Measurements from ENCODE around the gene NINJ1. TPM values are rescaled to one million over a fixed set of nuclear protein-coding genes. Genes with fewer than 3 reads are reported as not detected.

Gene NINJ1
- total RNA-seq, 2 donors from 2014 or later, result 20.1 to 21.9 TPM

DNA sequence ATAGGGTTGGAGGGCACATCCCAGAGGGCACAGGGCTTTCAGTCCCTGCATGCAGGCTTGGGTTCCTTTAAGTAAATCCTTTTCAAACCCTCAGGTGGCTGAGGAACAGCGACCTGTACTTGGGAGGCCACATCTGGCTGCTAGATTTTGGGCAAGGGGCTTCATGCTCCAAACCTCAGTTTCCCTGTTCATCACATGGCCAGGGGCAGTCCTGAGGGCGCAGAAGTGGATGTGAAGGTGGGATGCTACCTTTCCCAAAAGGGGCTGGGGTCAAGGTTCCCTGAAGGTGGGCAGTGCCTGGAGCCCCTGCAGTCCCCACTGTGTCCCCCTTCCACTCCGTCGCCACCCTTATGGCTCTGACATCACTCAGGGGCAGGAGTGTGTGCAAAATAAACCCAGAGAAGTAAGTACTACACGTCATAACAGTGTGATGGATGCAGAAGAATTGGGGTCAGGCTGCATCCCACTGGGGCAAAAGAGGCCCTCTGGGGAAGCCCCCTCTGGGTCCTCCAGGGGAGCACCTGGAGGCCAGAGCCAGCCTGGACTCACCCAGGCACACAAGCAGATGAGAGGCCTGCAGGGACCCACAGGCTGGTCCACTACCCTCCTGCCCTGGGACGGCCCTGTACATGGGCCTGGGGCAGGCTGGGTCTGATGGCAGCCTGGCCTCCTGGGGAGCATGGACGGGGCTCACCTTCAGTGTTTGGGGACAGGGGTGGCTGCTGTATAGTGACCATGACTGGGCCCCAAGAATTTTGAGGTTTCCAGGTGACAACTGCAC lies 40.0 kb downstream of the NINJ1 start:
- Mint-ChIP-seq H3K27ac (peak overlapping the region; percentile 89 to 91), H3K9me3 (peaks cover 3% of the 10 kb centered on the region), H3K4me3 (peak overlapping the region; percentile 77), H3K36me3 (peaks cover 5% of the 10 kb centered on the region), H3K27me3 (peaks cover 0 to 5% of the 10 kb centered on the region in 2 donors), H3K4me1 (ENCODE audit: low read depth in 2 of 2) (peaks cover 44 to 59% of the 10 kb centered on the region in 2 donors)
- ATAC-seq (no peak), DNase-seq (ENCODE audit: low spot score) (peak; percentile 55)

DNA sequence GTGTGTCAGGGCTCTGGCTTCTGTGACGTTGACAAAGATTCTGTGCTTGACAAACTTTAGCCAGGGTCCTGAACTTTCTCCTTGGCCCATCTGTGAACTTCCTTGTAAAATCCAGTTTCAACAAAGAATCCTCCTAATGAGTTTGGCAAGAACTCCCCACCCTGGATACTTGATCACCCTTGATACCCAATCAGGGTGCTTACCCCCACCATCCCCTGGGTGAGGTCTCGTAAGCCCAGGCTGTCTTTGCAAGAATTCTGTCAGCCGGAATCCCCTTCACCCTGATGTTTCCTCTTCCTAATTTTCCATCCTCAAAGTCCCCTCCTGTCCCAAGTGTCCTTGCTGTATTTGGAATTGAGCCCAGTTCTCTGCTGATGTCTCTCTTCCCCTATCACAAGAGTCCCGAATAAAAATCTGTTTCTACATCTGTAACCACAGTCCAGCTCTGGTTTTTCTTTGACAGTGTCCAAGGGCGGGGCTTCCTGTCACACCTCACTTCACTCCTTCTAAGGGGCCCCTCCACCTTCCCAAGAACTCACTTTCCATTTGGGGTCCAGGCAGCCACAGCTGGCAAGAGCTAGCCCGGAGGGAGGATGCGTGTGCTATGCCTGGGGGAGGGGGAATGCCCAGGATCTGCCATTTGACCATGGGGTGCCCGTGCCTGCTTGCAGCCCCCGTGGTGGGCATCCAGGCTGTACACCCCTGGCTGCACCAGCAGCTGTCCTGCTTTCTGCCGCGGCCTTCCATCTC lies 40.7 kb downstream of the NINJ1 start:
- Mint-ChIP-seq H3K27me3 (peaks cover 0 to 8% of the 10 kb centered on the region in 2 donors), H3K4me1 (ENCODE audit: low read depth in 2 of 2) (peaks cover 42 to 55% of the 10 kb centered on the region in 2 donors), H3K36me3 (peaks cover 5% of the 10 kb centered on the region), H3K9me3 (peaks cover 3% of the 10 kb centered on the region), H3K4me3 (peak overlapping the region; percentile 77), H3K27ac (peak overlapping the region; percentile 89 to 91)
- DNase-seq (ENCODE audit: low spot score) (peak; percentile 55), ATAC-seq (no peak)

DNA sequence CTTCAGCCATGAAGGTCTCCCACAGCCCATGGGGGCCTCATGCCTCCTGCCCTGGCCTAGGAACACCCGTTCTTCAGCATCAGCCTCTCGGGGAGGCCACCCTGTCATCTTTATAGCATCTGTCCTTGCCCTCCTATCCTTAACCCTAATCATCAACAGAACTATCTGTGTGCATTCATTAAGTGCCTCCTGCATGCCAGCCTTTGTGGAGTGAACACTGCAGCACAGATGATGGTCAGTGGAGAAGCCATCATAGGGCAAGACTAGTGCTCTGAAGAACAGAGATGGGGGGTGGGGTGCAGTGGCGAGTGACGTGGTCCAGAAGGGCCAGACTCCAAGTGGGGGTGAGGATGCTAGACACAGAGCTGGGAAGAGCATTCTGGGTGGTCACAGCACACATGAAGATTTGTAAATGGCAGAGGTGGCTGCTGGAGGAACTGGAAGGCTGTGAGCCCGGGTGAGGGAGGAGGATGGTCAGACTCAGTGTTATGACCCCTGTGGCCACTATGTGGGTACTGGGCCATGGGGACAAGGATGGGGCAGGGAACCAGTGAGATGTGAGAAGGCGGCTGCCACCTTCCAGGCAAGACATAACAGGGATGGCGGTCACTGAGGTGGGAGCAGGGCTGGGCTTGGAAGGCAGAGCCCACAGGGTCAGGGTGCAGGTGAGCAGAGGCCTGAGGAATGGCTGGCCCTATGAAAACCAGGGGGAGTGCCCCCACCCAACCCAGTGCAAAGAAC lies 41.6 kb downstream of the NINJ1 start:
- H3K4me3 Mint-ChIP-seq, result peak overlapping the region; percentile 60
- DNase-seq (ENCODE audit: low spot score) (peak; percentile 38), ATAC-seq (no peak)
- peaks cover 3% of the 10 kb centered on the region for H3K9me3 Mint-ChIP-seq
- H3K36me3 Mint-ChIP-seq, result peaks cover 5% of the 10 kb centered on the region
- peak overlapping the region; percentile 43 to 65 for H3K27ac Mint-ChIP-seq
- peaks cover 0 to 8% of the 10 kb centered on the region in 2 donors for H3K27me3 Mint-ChIP-seq
- peaks cover 35 to 47% of the 10 kb centered on the region in 2 donors for H3K4me1 Mint-ChIP-seq (ENCODE audit: low read depth in 2 of 2)

DNA sequence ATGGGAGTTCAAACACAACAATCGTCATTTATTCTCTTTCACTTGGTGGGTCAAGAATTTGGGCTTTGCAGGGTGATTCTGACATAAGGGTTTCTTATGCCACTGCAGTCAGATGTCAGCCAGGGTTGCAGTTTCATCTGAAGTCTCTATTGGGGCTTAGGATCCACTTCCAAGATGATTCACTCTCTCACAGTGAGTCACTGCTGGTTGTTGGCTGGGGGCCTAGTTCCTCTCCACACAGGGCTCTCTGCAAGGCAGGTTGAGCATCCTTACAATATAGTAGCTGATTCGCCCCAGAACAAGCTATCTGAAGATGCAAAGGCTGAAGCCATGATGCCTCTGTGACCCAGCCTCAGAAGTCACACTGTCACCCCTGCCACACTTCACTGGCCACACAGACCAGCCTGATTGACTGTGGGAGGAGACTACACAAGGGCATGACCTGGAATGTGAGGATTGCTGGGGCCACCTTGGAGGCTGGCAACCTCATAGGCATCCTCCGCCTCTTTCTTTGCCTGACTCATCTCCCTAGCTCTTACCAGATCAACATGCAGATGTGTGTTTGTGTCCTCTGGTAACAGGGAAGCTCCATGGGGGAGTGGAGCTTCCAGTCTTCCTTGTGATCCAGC lies 42.5 kb downstream of the NINJ1 start:
- Mint-ChIP-seq H3K4me1 (ENCODE audit: low read depth in 2 of 2) (peaks cover 31 to 40% of the 10 kb centered on the region in 2 donors), H3K9me3 (peaks cover 3% of the 10 kb centered on the region), H3K27ac (peak overlapping the region; percentile 43 to 65), H3K4me3 (peak overlapping the region; percentile 60), H3K36me3 (peaks cover 5% of the 10 kb centered on the region), H3K27me3 (peaks cover 0 to 10% of the 10 kb centered on the region in 2 donors)
- DNase-seq (ENCODE audit: low spot score), result peak; percentile 56
- ATAC-seq, result no peak

DNA sequence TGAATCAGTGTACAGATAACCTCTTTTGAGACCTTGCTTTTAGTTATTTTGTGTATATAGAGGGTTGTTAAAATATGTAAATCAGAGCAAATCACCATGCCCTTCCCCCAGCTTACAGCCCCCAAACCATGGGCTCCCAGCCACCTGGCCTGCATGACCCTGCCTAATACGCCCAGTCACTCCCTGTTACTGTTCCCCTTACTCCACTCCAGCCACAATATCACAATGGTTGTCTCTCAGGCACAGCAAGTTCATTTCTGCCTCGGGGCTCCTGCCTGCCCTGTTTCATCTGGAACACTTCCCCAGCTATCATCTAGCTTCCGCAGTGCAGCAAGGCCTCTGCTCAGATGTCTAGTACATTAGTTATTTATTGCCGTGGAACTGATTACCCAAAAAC lies 43.0 kb downstream of the NINJ1 start:
- peak overlapping the region; percentile 60 for H3K4me3 Mint-ChIP-seq
- ATAC-seq (no peak), DNase-seq (ENCODE audit: low spot score) (peak; percentile 44)
- H3K9me3 Mint-ChIP-seq, result peaks cover 3% of the 10 kb centered on the region
- H3K27ac Mint-ChIP-seq, result peak overlapping the region; percentile 4 to 43
- H3K4me1 Mint-ChIP-seq (ENCODE audit: low read depth in 2 of 2), result peaks cover 32 to 40% of the 10 kb centered on the region in 2 donors
- H3K27me3 Mint-ChIP-seq, result peaks cover 0 to 11% of the 10 kb centered on the region in 2 donors
- H3K36me3 Mint-ChIP-seq, result peaks cover 5% of the 10 kb centered on the region

DNA sequence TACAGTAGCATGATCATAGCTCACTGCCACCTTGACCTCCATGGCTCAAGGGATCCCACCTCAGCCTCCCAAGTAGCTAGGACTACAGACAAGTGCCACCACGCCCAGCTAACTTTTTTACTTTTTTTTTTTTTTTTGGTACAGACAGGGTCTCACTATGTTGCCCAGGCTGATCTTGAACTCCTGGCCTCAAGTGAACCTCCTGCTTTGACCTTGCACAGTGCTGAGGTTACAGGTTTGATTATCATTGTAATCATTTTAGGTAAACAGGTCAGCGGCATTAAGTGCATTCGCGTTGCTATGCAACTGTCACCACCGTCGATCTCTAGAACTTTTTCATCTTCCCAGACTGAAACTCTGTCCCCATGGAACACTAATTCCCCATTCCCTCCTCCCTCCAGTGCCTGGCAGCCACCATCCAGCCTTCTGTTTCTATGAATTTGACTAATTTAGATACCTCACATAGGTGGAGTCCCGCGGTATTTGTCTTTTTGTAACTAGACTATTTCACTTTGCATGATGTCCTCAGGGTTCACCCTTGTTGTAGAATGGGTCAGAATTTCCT lies 43.9 kb downstream of the NINJ1 start:
- peak; percentile 32 for DNase-seq (ENCODE audit: low spot score)
- H3K27ac Mint-ChIP-seq, result peak overlapping the region; percentile 23 to 25
- peaks cover 32 to 40% of the 10 kb centered on the region in 2 donors for H3K4me1 Mint-ChIP-seq (ENCODE audit: low read depth in 2 of 2)
- ATAC-seq, result no peak
- peaks cover 3% of the 10 kb centered on the region for H3K9me3 Mint-ChIP-seq
- H3K27me3 Mint-ChIP-seq, result peaks cover 0 to 11% of the 10 kb centered on the region in 2 donors
- H3K4me3 Mint-ChIP-seq, result no peak overlapping the region
- H3K36me3 Mint-ChIP-seq, result peaks cover 5% of the 10 kb centered on the region

DNA sequence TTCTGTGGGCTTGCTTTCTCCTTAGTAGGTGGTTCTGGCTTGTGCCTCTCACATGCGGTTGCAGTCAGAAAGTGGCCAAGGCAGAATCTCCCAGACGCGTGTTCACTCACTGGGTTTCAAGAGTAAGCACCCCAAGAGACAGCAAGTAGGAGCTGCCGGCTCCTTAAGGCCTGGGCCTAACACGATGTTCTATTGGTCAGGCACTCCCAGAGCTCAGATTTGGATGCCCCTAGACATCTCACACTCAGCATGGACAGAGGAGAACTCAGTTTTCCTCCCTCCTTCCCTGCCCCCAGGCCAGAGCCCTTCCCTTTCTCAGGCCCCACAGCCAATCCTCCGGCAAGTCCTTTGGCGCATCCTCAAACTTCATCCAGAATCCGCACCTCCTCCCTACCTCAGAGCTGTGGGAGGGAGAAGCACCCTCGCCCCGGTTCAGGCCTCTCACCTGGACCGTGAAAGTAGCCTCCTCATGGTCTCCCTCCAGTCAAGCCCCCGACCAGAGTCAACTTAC lies 44.5 kb downstream of the NINJ1 start:
- H3K36me3 Mint-ChIP-seq, result peaks cover 5% of the 10 kb centered on the region
- H3K9me3 Mint-ChIP-seq, result peaks cover 3% of the 10 kb centered on the region
- H3K4me1 Mint-ChIP-seq (ENCODE audit: low read depth in 2 of 2), result peaks cover 28 to 34% of the 10 kb centered on the region in 2 donors
- peaks cover 0 to 11% of the 10 kb centered on the region in 2 donors for H3K27me3 Mint-ChIP-seq
- ATAC-seq (no peak), DNase-seq (ENCODE audit: low spot score) (peak; percentile 31)
- H3K27ac Mint-ChIP-seq, result peak overlapping the region; percentile 23 to 25
- no peak overlapping the region for H3K4me3 Mint-ChIP-seq

DNA sequence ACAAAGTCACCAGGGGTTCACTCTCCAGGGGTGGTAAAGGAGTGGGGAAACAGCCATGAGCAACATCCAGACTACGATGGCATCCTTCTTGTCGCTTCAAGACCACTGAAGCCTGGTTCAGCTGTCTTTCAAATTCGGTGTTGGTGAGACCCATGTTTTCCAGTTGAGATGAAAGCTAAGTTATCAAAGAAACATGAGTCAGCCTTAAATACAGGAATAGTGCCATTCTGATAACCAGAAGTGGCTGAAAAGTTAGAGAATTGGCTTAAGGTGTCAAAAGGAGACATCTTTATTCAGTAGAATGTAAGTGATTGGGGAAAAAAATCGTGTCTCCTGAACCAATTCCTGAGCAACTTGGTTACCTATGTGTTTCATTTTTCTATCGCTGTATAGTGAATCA lies 45.0 kb downstream of the NINJ1 start:
- peaks cover 26 to 30% of the 10 kb centered on the region in 2 donors for H3K4me1 Mint-ChIP-seq (ENCODE audit: low read depth in 2 of 2)
- no peak for ATAC-seq

DNA sequence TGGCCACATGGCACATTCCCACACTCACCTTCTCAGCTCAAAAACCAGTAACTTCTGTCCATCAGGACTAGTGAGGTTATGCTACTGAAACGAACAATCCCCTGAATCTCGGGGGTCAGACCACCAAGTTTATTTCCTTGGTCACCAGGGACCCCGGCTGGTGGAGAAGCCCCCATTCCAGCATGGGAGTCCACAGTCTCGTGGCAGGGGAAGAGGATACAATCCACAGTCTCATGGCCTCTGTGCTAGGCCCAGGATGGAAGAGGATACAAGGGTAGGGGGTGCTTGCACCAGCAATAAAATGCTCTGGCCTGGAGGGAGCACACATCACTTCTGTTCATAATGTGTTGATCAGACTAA lies 45.4 kb downstream of the NINJ1 start:
- H3K4me3 Mint-ChIP-seq, result no peak overlapping the region
- peaks cover 3% of the 10 kb centered on the region for H3K9me3 Mint-ChIP-seq
- DNase-seq (ENCODE audit: low spot score) (peak; percentile 48), ATAC-seq (no peak)
- peaks cover 25 to 30% of the 10 kb centered on the region in 2 donors for H3K4me1 Mint-ChIP-seq (ENCODE audit: low read depth in 2 of 2)
- H3K36me3 Mint-ChIP-seq, result peaks cover 5% of the 10 kb centered on the region
- H3K27me3 Mint-ChIP-seq, result peaks cover 0 to 14% of the 10 kb centered on the region in 2 donors
- H3K27ac Mint-ChIP-seq, result no peak overlapping the region

More for the DNA sequence above, 45.0 kb downstream of the NINJ1 start:
- peaks cover 5% of the 10 kb centered on the region for H3K36me3 Mint-ChIP-seq
- H3K9me3 Mint-ChIP-seq, result peaks cover 3% of the 10 kb centered on the region
- no peak for DNase-seq (ENCODE audit: low spot score)
- H3K27me3 Mint-ChIP-seq, result peaks cover 0 to 11% of the 10 kb centered on the region in 2 donors
- no peak overlapping the region for H3K27ac Mint-ChIP-seq
- H3K4me3 Mint-ChIP-seq, result no peak overlapping the region

DNA sequence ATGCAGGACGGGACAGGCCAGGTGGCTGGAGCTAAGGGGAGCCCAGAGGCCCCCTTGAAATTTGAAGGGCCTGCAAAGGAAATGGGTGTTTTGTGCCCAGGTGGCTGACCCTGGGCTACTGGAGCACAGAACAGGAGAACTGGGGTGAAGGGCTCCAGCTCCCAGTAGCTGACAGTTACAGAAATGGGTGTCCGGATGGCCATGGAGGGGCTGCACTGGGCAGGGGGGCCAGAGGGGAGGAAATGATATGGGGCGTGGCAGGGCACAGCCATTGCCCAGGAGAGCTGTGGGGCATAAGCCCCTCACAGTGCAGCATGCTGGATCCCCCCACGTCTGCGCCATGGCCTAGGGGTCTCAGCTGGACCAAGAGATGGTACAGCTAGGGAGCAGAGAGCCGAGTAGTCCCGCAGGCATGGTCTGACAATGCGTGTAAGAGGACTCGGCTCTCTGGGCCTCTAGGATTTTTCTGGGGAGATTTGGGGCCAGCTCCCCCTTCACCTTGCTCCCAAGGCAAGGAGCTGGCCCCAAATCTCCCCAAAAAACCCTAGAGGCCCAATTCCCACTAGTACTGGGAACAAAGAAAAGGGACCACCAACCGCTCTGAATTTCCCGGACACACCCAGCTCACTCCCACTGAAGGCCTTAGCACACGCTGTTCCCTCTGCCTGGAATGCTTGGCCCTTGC lies 45.9 kb downstream of the NINJ1 start:
- no peak overlapping the region for H3K27ac Mint-ChIP-seq
- H3K27me3 Mint-ChIP-seq, result peaks cover 0 to 14% of the 10 kb centered on the region in 2 donors
- peaks cover 22 to 29% of the 10 kb centered on the region in 2 donors for H3K4me1 Mint-ChIP-seq (ENCODE audit: low read depth in 2 of 2)
- no peak overlapping the region for H3K4me3 Mint-ChIP-seq
- DNase-seq (ENCODE audit: low spot score), result peak; percentile 48
- peaks cover 3% of the 10 kb centered on the region for H3K9me3 Mint-ChIP-seq
- ATAC-seq, result no peak
- peaks cover 5% of the 10 kb centered on the region for H3K36me3 Mint-ChIP-seq

DNA sequence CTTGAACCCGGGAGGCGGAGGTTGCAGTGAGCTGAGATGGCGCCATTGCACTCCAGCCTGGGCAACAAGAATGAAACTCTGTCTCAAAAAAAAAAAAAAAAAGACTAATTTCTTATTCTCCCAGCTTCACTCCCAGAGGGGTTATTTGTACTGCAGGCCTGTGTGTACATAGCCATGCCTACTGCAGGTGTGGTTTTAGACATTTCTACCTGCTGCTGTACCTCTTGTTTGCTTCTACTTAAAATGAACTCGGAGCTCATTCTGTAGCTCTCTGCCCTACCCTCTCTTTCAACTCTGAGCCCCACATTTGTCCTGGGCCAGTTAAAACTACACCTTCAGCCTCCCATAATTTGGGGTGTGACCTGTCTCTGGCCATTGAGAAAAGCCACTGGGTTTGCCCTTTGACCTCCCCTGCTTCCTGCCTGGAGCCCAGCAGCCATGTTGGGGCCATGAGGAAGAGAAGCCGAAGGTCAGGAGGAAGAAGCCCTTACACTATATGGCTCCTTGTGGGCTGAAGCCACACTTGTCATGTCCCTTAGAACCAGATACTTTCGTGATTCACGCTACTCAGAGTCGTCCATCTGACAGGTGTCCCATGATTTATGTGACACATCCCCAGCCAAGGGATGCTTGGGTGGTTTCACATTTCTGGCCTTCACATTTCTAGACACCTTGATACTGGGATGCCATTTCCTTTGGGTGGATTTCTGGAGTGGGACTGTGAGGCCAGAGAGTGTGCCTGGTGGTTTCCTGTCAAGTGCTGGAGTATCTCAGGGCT lies 47.4 kb downstream of the NINJ1 start:
- Mint-ChIP-seq H3K36me3 (peaks cover 5% of the 10 kb centered on the region), H3K27me3 (peaks cover 0 to 16% of the 10 kb centered on the region in 2 donors), H3K4me3 (no peak overlapping the region), H3K27ac (peak overlapping the region in 1 of 2 donors; percentile 54), H3K9me3 (peaks cover 3% of the 10 kb centered on the region), H3K4me1 (ENCODE audit: low read depth in 2 of 2) (peaks cover 15% of the 10 kb centered on the region in 2 donors)
- no peak for ATAC-seq
- peak; percentile 26 for DNase-seq (ENCODE audit: low spot score)

DNA sequence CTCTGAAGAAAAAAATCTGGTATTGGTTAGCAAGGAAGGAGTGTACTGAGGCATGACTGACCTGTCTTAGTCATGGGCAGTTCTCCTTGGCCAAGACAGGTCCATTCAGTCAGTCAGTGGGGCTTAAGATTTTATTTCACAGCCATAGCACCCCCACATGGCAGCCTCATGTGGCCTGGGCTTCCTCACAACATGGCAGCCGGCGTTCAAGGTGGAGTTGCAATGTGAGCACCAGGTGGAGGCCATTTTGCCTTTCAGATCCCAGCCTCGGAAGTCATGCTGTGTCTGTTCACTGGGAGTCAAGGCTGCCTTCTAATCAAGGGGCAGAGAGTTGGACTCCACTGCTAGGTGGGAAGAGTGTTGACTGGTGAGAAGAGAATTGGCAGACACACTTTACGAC lies 48.4 kb downstream of the NINJ1 start:
- DNase-seq (ENCODE audit: low spot score) (peak; percentile 32), ATAC-seq (no peak)
- no peak overlapping the region for H3K27ac Mint-ChIP-seq
- H3K27me3 Mint-ChIP-seq, result peaks cover 6 to 21% of the 10 kb centered on the region in 2 donors
- no peak overlapping the region for H3K4me3 Mint-ChIP-seq
- H3K36me3 Mint-ChIP-seq, result no peaks in the 10 kb centered on the region
- no peaks in the 10 kb centered on the region for H3K9me3 Mint-ChIP-seq
- H3K4me1 Mint-ChIP-seq (ENCODE audit: low read depth in 2 of 2), result peaks cover 8 to 9% of the 10 kb centered on the region in 2 donors

Data from natural killer cell treated with Interleukin-12 subunit alpha and Interleukin-12 subunit beta and Interleukin-15 and Interleukin-18, amount 100 ng/mL, for 72 hours (primary cell).